Left kidney (tissue), 2 donors: ENCODE results near the gene MYO1B. TPM values are rescaled to one million over a fixed set of nuclear protein-coding genes. Genes with fewer than 3 reads are reported as not detected.
A peak's percentile ranks its signal among the peaks of the same experiment; 100 is the strongest.

Experiments
- DNase-seq: peaks from one replicate; pipeline ENCODE4 v3.0.0-alpha.2; 2013
- polyA plus RNA-seq: library from polyadenylated mRNA; unstranded; fragments of 120-200 nt; gene quantifications from one replicate; pipeline ENCODE4 v1.2.1, GENCODE V29; 2013; ENCODE audit not compliant: insufficient read length

The MYO1B gene
- polyA plus RNA-seq, 1 donor, result 108 TPM

- no peak for DNase-seq
Measured at GRCh38 chr2:191296083-191297006, 51.1 kb downstream of the MYO1B start.

DNA sequence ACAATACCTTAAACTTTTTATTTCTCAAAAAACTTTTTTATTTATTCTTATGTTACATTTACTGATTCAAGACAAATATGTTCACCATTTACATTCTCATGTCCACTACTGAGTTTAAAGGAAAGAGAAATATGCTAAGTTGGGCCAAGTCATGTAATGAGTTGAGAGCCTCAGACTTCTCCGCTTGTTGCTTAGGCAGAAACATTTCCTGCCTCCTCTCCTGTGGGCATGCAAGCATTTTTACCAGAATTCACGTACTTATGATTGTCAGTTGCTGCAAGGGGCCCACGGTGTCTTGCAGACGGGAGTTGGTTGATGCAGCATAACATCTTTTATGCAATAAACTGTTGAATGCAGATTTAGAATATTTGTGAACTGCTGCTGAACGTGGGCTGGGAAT lies 51.8 kb downstream of the MYO1B start:
- no peak for DNase-seq

- DNase-seq, result no peak
Measured at GRCh38 chr2:191298306-191298705, 53.1 kb downstream of the MYO1B start.

DNA sequence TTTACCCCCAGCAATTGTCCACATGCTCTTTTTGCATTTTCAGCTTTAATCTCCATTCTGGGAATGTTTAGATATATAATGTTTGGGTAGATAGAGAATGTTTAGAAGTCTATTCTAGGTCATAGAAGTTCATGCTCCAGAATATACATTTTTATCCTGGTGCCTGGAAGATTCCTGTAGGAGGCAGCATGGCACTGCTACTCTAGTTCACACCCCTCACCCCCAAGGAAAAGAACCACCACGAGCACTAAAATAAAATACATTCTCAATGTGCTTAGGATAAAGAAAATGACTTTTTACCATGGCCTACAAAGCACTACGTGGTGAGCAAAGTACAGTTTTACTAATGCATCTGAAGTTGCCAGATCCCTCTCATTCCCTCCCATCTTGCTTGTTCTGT lies 53.8 kb downstream of the MYO1B start:
- no peak for DNase-seq

DNA sequence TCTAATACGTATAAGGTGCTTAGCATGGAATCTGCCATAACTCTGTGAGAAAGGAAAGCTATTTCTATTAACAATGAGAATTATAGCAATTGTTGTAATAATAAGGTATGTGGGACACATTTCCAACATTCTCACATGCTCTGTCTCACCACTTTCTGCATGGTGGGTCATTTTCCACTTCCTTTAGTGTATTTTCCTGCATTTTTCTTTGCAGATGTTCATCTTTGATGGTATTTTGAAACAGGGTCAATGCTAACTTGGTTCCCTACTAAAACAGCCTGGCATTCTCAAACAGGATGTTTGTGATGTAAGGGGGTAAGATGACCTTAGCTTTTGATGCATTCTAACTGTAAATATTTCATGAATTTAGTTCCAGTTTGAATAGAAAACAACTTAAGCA lies 54.7 kb downstream of the MYO1B start:
- DNase-seq, result no peak

- no peak for DNase-seq
Measured at GRCh38 chr2:191301971-191302370, 56.8 kb downstream of the MYO1B start.

DNA sequence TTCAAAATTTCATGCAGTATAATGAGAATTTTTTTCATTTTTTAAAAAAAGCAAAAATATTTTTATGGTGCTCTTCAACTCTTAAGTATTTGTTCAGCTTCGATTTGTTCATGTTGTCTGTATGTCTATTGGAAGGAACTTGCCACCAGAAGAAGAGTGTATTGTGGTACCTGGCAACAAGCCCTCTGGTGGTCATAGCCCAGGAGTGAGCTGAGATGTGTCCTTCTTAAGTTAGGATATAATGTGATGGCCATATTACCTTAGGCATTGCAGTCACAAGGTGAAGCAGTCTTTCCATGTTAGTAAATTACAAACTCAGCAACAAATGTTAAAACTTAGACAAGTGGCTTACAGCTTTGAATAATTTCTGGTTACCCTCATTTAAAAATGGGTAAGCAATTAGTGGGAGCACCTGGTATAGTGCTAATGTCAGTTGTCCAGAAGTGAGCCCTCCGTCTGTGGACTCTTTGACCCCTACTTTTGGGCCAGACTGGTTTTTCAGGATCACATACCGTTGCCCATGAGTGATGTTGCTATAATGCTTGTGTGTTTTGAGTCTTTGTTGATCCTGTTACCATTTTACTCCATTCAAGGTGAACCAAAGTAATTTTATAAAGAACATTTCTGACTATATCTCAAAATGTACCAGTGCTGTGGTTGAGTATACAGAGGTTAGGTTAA lies 57.4 kb downstream of the MYO1B start:
- DNase-seq, result peak; percentile 40

- DNase-seq, result no peak
Measured at GRCh38 chr2:191303140-191304005, 58.2 kb downstream of the MYO1B start.

DNA sequence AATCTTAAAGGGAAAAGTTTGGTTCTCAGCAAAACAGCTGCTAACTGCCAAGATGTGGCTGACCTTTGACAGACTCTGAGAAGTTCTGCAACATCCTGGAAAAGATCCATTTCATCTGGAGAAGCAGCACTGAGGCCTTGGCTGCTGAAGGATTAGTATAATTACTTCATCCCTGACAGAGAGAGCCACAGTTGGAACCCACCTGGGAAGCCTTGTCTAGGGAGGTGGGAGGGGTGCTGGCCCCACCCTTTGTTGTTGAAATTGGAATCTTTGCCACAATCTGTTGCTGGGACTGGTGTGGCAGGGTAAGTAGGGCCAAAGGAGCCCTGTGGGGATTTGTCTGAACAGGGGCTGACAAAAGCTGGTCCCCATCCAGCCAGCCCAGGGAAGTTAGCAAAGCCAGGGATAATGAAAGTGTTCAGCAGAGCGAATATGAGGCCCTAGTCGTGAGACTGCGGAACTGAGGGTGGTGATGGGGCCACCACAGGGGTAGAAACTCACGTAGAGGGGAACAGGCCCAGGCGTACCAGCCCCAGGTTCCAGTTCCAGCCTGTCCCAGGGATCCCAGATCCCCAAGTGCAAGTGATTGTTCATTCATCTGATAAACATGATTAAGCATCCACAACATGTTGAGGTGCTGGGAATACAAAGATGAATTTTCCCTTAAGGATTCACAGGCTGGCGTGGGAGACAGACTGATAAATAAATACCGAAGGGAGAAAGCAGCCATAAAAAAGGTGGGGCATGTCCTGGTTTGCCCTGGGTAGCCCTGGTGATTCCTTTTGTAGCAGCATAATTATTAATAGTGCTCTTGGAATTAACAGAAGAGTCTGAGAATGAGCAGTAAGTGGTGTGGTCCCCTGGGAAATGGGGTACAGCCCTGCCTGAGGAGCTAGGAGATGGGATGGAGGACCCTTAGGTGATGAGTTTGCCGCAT lies 60.0 kb downstream of the MYO1B start:
- DNase-seq, result no peak

- DNase-seq, result no peak
Measured at GRCh38 chr2:191308026-191308425, 62.8 kb downstream of the MYO1B start.

- no peak for DNase-seq
Measured at GRCh38 chr2:191311156-191311555, 66.0 kb downstream of the MYO1B start.

DNA sequence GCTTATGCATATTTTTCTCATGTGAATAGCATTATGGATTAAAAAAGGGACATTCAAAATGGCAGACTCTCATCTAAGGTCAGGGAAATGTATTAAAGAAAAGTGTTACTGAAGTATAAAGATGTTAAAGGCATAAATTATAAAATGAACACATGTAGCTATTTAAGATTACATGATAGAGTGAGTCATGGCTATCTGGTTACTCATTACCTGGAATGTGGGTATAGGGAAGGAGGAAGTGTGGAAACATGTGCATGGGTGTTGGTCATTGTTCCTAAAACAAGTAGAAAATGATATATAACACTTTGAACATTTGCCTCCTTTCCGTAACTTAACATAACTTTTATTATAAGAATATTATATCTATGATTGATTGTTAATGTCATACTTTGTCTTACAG lies 66.4 kb downstream of the MYO1B start:
- DNase-seq, result no peak

GRCh38 chr2:191312163-191312562 lies 67.0 kb downstream of the MYO1B start:
- DNase-seq, result no peak

GRCh38 chr2:191312662-191313061 lies 67.5 kb downstream of the MYO1B start:
- DNase-seq, result no peak

DNA sequence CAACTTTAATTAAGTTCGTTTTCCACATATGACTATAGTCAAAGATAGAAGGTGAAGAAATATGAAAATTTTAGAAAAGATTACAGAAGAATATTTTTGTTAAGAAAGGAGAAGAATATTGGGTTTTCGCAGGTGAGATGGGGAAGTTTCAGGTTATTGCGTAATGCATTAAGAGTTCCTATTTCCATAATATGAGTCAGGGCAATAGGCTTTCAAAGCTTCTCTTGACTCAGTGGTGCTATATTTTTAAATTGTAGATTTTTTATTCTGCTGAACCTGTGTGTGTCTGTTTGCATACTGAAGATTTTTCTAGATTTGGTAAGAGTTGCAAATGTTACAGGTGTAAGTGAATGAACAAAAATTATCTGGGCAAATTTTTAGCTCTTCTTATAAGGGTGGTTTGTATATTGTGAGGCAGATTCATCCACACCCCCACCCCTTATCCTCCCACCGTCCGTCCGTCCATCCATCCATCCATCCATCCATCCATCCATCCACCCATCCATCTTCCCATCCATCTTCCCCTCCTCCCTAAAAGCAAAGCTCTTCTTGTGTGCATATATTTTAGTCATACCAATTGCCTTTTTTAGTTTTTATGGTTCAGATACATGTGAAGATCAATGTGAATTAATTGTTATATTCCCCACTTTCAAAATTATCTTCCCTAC lies 69.6 kb downstream of the MYO1B start:
- DNase-seq, result no peak

DNA sequence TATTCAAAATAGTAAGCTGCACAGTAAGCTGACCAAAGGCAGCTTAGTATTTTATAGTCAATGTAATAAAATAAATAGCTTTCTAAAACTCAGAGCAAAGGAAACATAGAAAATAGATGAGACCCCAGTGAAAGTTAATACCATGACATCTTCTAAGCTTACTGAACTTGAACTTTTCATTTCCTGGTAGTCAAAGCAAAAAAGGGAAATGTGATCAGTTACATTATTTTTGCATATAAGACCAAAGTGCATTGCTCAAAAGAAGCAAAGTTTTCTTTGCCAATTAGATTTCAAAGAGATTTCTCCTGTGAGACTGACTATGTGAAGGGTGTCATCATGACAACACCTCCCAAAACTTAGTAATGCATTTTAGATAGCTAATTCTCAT lies 70.2 kb downstream of the MYO1B start:
- DNase-seq, result no peak

- no peak for DNase-seq
Measured at GRCh38 chr2:191316246-191316994, 71.2 kb downstream of the MYO1B start.

GRCh38 chr2:191318037-191318728 lies 73.0 kb downstream of the MYO1B start:
- DNase-seq, result no peak

DNA sequence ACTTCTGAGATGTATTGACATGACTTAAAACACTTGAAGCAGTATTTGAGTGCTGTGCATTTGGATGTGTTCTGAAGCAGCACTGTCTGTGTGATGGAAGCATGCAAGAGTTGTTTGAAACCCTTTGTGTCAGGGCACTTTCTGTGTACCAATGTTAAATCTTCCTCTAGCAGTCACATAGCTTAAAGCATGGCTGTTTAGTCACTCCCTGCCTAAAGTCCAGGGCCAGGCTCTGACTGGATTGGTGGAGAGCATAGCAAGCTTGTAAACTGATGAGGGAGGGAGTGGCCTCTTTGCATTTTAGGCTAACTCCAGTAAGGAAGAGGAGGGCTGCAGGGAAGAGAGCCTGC lies 73.5 kb downstream of the MYO1B start:
- peak; percentile 44 for DNase-seq

GRCh38 chr2:191319186-191319585 lies 74.0 kb downstream of the MYO1B start:
- DNase-seq, result no peak
